Cardiac muscle cell (in vitro differentiated cells and primary cell): ENCODE data around the gene NEMP1. TPM values are rescaled to one million over a fixed set of nuclear protein-coding genes. Genes with fewer than 3 reads are reported as not detected.

Source experiments
- DNase-seq, 2 donors: peaks; one replicate each; pipeline versions ENCODE4 v3.0.0 to v3.0.0-alpha.2; 2010 to 2017; ENCODE audit warnings: low read depth in 1 of 2, low spot score in 1 of 2
- H3K27ac ChIP-seq: fragments of 200-600 bp; sonication (generic); 2 replicates; pipeline ENCODE4 v1.5.1; 2016
- H3K27me3 ChIP-seq: fragments of 200-600 bp; sonication (generic); 2 replicates; pipeline ENCODE4 v1.6.0; 2016; ENCODE audit warnings: control low read depth
- H3K36me3 ChIP-seq: fragments of 200-600 bp; sonication (generic); 2 replicates; pipeline ENCODE4 v1.5.1; 2016; ENCODE audit warnings: control low read depth
- H3K4me1 ChIP-seq: fragments of 200-600 bp; sonication (generic); 2 replicates; pipeline ENCODE4 v1.8.1; 2017; ENCODE audit warnings: low read depth, mild to moderate bottlenecking, mixed run types
- H3K4me3 ChIP-seq: fragments of 200-600 bp; sonication (generic); 2 replicates; pipeline ENCODE4 v1.5.1; 2016; ENCODE audit warnings: mild to moderate bottlenecking
- H3K9me3 ChIP-seq: fragments of 200-600 bp; sonication (generic); 2 replicates; pipeline ENCODE4 v1.5.1; 2017; ENCODE audit warnings: low read depth, mild to moderate bottlenecking, control low read depth
- polyA plus RNA-seq: library from polyadenylated mRNA; unstranded; fragments of >200 nt; fragmentation: Nextera tagmentation; extraction: Ambion mirVana; gene quantifications from 2 replicates; pipeline ENCODE4 v1.2.1, GENCODE V29; 2016
- total RNA-seq: library from RNA; depleted of rRNA; stranded (reverse); fragments of >200 nt; gene quantifications from 2 replicates; pipeline ENCODE4 v1.2.3, GENCODE V29; 2016
- TF ChIP-seq, protein P1 (sequence below): IDR thresholded peaks from 2 replicates; pipeline ENCODE4 v1.5.1; 2012; ENCODE audit warnings: low read depth, mild to moderate bottlenecking, low read length

NEMP1 gene
- total and polyA plus RNA-seq, 2 experiments from 2014 or later, result 5.8 to 8.8 TPM

DNA sequence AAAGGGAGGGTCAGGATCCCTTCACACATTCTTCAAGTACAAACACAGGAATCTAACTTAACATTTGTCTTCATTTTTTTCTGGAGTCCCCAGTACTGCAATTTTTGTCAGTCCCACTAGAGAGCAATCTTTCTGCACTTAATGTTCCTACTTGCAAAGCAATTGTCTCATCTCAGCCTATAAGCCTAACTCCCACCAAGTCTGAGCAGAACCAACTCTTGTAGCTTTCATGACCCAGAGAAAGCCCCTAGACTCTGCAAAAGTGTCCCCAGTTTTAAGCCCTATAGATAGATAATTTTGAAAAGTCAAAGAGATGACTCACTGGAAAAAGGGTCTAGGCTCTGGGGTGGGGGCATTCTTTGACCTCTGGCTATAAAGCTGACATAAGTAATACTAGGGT lies 70.4 kb downstream of the NEMP1 start:
- Histone ChIP-seq H3K27ac (peak overlapping the region; percentile 85), H3K36me3 (peaks cover 5% of the 10 kb centered on the region), H3K4me1 (peaks cover 16% of the 10 kb centered on the region), H3K9me3 (no peaks in the 10 kb centered on the region), H3K27me3 (no peaks in the 10 kb centered on the region), H3K4me3 (no peak overlapping the region)
- TF ChIP-seq, protein P1, sequence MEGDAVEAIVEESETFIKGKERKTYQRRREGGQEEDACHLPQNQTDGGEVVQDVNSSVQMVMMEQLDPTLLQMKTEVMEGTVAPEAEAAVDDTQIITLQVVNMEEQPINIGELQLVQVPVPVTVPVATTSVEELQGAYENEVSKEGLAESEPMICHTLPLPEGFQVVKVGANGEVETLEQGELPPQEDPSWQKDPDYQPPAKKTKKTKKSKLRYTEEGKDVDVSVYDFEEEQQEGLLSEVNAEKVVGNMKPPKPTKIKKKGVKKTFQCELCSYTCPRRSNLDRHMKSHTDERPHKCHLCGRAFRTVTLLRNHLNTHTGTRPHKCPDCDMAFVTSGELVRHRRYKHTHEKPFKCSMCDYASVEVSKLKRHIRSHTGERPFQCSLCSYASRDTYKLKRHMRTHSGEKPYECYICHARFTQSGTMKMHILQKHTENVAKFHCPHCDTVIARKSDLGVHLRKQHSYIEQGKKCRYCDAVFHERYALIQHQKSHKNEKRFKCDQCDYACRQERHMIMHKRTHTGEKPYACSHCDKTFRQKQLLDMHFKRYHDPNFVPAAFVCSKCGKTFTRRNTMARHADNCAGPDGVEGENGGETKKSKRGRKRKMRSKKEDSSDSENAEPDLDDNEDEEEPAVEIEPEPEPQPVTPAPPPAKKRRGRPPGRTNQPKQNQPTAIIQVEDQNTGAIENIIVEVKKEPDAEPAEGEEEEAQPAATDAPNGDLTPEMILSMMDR, result peak; percentile 73
- DNase-seq, result peak; percentile 74 to 81

DNA sequence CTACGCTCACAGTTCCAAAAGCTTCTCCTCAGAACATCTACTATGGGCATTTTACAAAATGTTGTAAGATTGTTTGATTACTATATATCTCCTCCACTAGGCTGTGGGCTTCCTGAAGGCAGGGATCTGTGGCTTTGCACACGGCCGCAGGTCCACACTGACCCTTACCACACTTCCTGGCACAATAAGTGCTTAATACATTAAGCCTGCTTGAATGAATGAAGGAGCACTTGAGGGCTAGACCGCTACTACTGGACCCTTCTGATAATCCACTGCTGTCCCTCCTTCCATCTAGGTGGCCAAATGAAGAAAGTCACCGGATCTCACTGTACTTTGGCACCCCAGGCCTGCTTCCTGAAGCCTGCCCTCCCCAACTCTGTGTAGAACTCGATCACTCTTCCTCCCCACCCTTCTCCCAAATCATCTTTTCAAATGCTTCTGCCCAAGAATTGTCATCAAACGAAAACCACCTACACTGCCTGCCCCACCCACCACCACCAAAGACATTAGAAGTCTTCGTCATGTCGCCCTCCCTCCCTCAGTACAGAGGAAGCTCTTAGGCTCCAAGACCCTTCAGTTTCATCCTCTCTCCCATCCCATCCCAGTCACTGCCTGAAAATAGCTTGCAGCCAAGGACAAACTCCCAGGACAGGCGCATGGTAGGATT lies 71.6 kb downstream of the NEMP1 start:
- H3K4me1 ChIP-seq, result peaks cover 16% of the 10 kb centered on the region
- H3K4me3 ChIP-seq, result no peak overlapping the region
- H3K27me3 ChIP-seq, result no peaks in the 10 kb centered on the region
- H3K36me3 ChIP-seq, result peaks cover 9% of the 10 kb centered on the region
- no peak overlapping the region for H3K27ac ChIP-seq
- TF ChIP-seq, protein P1, result no peak
- no peak for DNase-seq
- H3K9me3 ChIP-seq, result no peaks in the 10 kb centered on the region

GRCh38 chr12:57005980-57006808 lies 72.4 kb downstream of the NEMP1 start, which contains the start of gene ZBTB39:
TSS of gene ZBTB39 (minus strand) at chr12:57006546. CDS start at chr12:57004917, 1,629 bp downstream.
- Histone ChIP-seq H3K4me3 (peak within 1 kb of the TSS; percentile 71), H3K27me3 (no peaks in the 10 kb centered on the region), H3K9me3 (no peaks in the 10 kb centered on the region), H3K4me1 (peaks cover 20% of the 10 kb centered on the region), H3K36me3 (peaks cover 9% of the 10 kb centered on the region), H3K27ac (peak within 1 kb of the TSS; percentile 71)
- TF ChIP-seq, protein P1, result peak; percentile 47
- peak; percentile 69 to 85 for DNase-seq

Other genes starting within 250 kb of the NEMP1 start
- gene SDR9C7, start 144.4 kb downstream of the NEMP1 start, total RNA-seq, result 0.14 and 1.3 TPM in 2 replicates
- gene SDR9C7, start 144.4 kb downstream of the NEMP1 start, polyA plus RNA-seq, result 0.07 and 1.2 TPM in 2 replicates
- gene RDH16, start 121.2 kb downstream of the NEMP1 start, total RNA-seq, result 0.95 and 2.6 TPM in 2 replicates
- 0.92 and 1.1 TPM in 2 replicates for gene RDH16, start 121.2 kb downstream of the NEMP1 start, polyA plus RNA-seq
- gene ZBTB39, start 72.2 kb downstream of the NEMP1 start, total RNA-seq, result 14.4 and 17.9 TPM in 2 replicates
- 8.8 and 9.9 TPM in 2 replicates for gene ZBTB39, start 72.2 kb downstream of the NEMP1 start, polyA plus RNA-seq
- 1.4 and 3.5 TPM in 2 replicates for gene TAC3, start 62.3 kb downstream of the NEMP1 start, total RNA-seq
- gene TAC3, start 62.3 kb downstream of the NEMP1 start, polyA plus RNA-seq, result 5.7 and 9.9 TPM in 2 replicates
- not detected in 2 replicates for gene MYO1A, start 28.7 kb downstream of the NEMP1 start, total RNA-seq
- 1.5 TPM in 1 of 2 replicates, not detected in the other for gene MYO1A, start 28.7 kb downstream of the NEMP1 start, polyA plus RNA-seq
- 30.8 and 35.0 TPM in 2 replicates for gene NAB2, start 10.3 kb upstream of the NEMP1 start, total RNA-seq
- 11.9 and 14.7 TPM in 2 replicates for gene NAB2, start 10.3 kb upstream of the NEMP1 start, polyA plus RNA-seq
- gene STAT6, start 32.6 kb upstream of the NEMP1 start, total RNA-seq, result 34.6 and 53.0 TPM in 2 replicates
- 37.2 and 45.9 TPM in 2 replicates for gene STAT6, start 32.6 kb upstream of the NEMP1 start, polyA plus RNA-seq
- 37.1 and 77.5 TPM in 2 replicates for gene LRP1, start 49.7 kb upstream of the NEMP1 start, total RNA-seq
- 28.3 and 28.5 TPM in 2 replicates for gene LRP1, start 49.7 kb upstream of the NEMP1 start, polyA plus RNA-seq
- gene LRP1-AS, start 68.8 kb upstream of the NEMP1 start, total RNA-seq, result not detected in 2 replicates
- gene LRP1-AS, start 68.8 kb upstream of the NEMP1 start, polyA plus RNA-seq, result not detected in 2 replicates
- gene NXPH4, start 138.0 kb upstream of the NEMP1 start, total RNA-seq, result 0.80 and 1.1 TPM in 2 replicates
- 0.27 and 0.61 TPM in 2 replicates for gene NXPH4, start 138.0 kb upstream of the NEMP1 start, polyA plus RNA-seq
- 94.0 and 110 TPM in 2 replicates for gene SHMT2, start 150.9 kb upstream of the NEMP1 start, total RNA-seq
- 59.9 and 64.7 TPM in 2 replicates for gene SHMT2, start 150.9 kb upstream of the NEMP1 start, polyA plus RNA-seq
- gene STAC3, start 172.4 kb upstream of the NEMP1 start, total RNA-seq, result 15.3 and 28.4 TPM in 2 replicates
- gene STAC3, start 172.4 kb upstream of the NEMP1 start, polyA plus RNA-seq, result 5.4 and 6.6 TPM in 2 replicates